Stimulated activated memory B cell treated with anti-CD40 and anti-IgM and Interleukin-4, amounts not matched to agents 10 μg/mL and 1 μg/mL and 100 μg/mL, for 72 hours (primary cell): ENCODE data around the gene TUBA1C.
"Not testable (repeated sequence)": the region's sequence is repeated elsewhere in the genome, so short reads cannot be mapped to it uniquely, and the experiment has no call there.

Source experiments
- ATAC-seq: fragments of 150-1000 bp; cut with Tn5 transposase; 2 replicates; pipeline ENCODE4 v1.10.0; 2021
- H3K27ac Mint-ChIP-seq: one replicate; pipeline ENCODE4 v1.8.0; 2022; ENCODE audit warnings: mild to moderate bottlenecking, mixed read lengths
- H3K27me3 Mint-ChIP-seq: one replicate; pipeline ENCODE4 v1.8.0; 2022; ENCODE audit warnings: mixed read lengths
- H3K36me3 Mint-ChIP-seq: one replicate; pipeline ENCODE4 v1.8.0; 2022; ENCODE audit warnings: mixed read lengths
- H3K4me1 Mint-ChIP-seq: one replicate; pipeline ENCODE4 v1.8.0; 2022; ENCODE audit warnings: mixed read lengths
- H3K4me3 Mint-ChIP-seq: one replicate; pipeline ENCODE4 v1.8.0; 2022; ENCODE audit warnings: mild to moderate bottlenecking, moderate library complexity, mixed read lengths
- H3K9me3 Mint-ChIP-seq: one replicate; pipeline ENCODE4 v1.8.0; 2022; ENCODE audit warnings: mixed read lengths

The TUBA1C gene

DNA sequence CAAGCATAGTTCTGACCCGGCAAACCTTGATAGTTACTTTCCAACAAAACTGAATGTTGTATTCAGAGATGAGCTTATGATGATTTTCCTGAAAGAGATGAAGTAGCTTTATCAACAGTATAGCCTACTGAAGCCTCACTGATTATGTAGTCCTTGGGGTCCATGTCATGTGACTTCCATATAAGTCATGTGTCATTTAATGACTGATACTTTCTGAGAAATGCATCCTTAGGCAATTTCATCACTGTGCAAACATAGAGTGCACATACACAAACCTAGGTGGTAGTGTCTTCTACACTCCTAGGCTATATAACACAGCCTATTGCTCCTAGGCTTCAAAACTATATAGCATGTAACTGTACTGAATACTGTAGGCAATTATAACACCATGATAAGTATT, 28.5 kb upstream of the TUBA1C start:
- Mint-ChIP-seq H3K4me3 (no peak overlapping the region), H3K36me3 (no peaks in the 10 kb centered on the region), H3K27ac (no peak overlapping the region), H3K4me1 (peaks cover 16% of the 10 kb centered on the region), H3K27me3 (no peaks in the 10 kb centered on the region), H3K9me3 (no peaks in the 10 kb centered on the region)
- ATAC-seq: no peak

DNA sequence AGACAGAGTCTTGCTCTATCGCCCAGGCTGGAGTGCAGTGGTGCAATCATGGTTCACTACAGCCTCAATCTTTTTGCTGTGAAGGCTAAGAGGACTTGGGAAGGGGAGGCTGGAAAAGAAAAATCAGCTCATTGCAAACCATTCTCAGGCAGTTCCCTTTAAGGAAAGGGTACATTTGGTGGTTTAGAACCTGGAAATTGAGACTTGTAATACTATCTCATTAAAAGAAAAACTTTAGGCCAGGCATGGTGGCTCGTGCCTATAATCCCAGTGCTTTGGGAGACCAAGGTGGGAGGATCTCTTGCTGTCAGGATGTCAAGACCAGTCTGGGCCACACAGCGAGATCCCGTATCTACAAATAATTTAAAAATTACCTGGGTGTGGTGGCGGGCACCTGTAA, 21.3 kb upstream of the TUBA1C start:
- H3K27me3 Mint-ChIP-seq: no peaks in the 10 kb centered on the region
- H3K4me3 Mint-ChIP-seq: no peak overlapping the region
- H3K27ac Mint-ChIP-seq: no peak overlapping the region
- no peak for ATAC-seq
- no peaks in the 10 kb centered on the region for H3K9me3 Mint-ChIP-seq
- H3K36me3 Mint-ChIP-seq: no peaks in the 10 kb centered on the region
- H3K4me1 Mint-ChIP-seq: no peaks in the 10 kb centered on the region

DNA sequence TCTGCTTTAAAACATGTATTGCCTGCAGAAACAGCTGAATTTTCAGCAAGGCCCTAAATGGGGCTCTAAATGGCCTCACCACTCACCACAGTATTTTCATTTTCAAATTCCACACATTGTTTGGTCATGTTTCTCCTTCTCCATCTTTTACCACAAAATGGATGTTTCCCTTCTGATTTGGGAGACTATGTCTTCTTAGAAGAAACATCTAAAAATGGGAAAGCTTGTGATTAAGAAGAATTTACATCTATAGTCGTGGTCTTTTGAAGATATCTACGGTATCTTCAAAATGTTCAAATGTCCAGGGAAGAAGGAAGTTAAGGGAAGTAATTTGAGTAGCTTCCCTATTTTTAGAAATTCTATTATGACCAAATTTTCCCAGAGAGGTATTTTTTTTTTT, 20.7 kb upstream of the TUBA1C start:
- Mint-ChIP-seq H3K4me1 (no peaks in the 10 kb centered on the region), H3K36me3 (no peaks in the 10 kb centered on the region), H3K27ac (no peak overlapping the region), H3K9me3 (no peaks in the 10 kb centered on the region), H3K27me3 (no peaks in the 10 kb centered on the region), H3K4me3 (no peak overlapping the region)
- ATAC-seq: no peak

DNA sequence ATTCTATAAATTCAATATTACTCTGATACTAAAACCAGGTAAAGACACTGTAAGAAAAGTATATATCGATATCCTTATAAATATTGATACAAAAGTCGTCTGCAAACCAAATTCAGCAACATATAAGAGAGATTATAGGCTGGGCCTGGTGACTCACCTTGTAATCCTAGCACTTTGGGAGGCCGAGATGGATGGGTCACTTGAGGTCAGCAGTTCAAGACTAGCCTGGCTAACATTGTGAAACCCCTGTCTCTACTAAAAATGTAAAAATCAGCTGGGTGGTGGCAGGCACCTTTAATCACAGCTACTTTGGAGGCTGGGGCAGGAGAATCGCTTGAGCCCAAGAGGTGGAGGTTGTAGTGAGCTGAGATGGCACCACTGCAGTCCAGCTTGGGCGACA, 13.5 kb upstream of the TUBA1C start:
- no peak for ATAC-seq
- Mint-ChIP-seq H3K4me1 (peaks cover 5% of the 10 kb centered on the region), H3K27me3 (no peaks in the 10 kb centered on the region), H3K4me3 (no peak overlapping the region), H3K36me3 (no peaks in the 10 kb centered on the region), H3K27ac (no peak overlapping the region), H3K9me3 (no peaks in the 10 kb centered on the region)

DNA sequence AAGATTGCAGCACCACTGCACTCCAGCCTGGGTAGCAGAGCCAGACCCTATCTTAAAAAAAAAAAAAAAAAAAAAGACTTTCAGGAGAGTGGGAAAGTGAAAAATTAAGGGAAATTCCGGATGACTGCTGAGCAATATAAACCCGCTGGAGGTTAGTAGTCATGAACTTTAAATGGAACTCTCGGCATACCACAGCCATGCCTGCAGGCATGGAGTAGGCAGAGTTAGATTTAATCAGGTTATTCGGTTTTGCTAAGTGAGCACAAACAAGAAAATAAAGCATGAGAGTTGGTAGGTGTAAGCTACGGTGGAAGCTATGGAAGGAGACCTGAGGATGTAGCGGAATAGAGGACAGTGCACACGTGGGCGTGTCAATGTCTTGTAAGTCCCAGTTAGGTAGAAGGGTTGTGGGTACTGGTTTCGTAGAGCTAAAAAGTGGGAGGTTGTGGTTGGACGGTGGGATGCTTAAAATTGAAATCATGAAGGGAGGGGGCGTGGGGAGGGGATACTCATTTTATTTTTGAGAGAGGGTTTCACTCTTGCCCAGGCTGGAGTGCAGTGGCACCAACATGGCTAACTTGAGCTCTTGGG, 11.8 kb upstream of the TUBA1C start:
- Mint-ChIP-seq H3K4me3 (no peak overlapping the region), H3K4me1 (peaks cover 5% of the 10 kb centered on the region), H3K27me3 (no peaks in the 10 kb centered on the region), H3K27ac (no peak overlapping the region), H3K9me3 (no peaks in the 10 kb centered on the region), H3K36me3 (no peaks in the 10 kb centered on the region)
- ATAC-seq: no peak

DNA sequence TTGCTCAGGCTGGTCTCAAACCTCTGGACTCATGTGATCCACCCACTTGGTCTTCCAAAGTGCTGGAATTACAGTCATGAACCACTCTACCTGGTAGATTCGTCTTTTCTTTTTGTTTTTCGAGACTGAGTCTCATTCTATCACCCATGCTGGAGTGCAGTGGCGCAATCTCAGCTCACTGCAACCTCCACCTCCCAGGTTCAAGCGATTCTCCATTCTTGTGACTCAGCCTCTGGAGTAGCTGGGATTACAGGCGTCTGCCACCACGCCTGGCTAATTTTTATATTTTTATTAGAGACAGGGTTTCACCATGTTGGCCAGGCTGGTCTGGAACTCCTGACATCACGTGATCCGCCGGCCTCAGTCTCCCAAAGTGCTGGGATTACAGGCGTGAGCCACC, 9.4 kb upstream of the TUBA1C start:
- not testable (repeated sequence) for H3K36me3 Mint-ChIP-seq, H3K9me3 Mint-ChIP-seq, H3K4me1 Mint-ChIP-seq, H3K27ac Mint-ChIP-seq, ATAC-seq, H3K4me3 Mint-ChIP-seq, H3K27me3 Mint-ChIP-seq

DNA sequence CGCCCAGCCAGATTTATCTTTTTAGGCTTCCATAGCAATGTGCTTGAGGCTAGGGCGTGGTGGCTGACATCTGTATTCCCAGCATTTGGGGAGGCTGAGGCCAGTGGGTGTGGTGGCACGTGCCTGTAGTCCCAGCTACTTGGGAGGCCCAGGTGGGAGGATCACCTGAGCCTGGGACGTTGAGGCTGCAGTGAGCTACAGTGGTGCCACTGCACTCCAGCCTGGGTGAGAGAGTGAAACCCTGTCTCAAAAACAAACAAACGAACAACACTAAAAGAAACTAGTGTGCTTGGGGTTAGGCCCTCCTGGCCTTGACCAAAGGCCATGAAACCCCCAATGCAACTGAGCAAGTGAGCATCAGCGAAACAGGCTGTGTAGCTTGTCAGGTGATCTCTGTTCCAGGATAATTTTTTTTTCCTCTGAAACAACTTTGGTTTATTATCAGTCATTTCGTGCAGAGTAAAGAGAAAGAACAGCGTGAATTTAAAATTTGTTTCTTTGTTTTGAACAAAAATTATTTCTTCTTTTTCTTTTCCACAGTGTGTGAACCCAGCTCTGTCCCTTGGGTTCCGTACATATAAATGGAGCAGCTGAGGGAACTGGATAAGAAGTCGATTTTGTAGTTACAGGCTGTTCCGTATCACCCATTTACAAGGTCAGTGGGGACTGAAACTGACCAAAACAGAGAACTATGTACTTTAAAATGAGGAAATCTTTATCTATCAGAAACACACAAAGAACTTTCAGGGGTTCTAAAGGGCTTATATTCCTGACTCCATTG, 8.8 kb upstream of the TUBA1C start:
- no peaks in the 10 kb centered on the region for H3K27me3 Mint-ChIP-seq
- H3K9me3 Mint-ChIP-seq: no peaks in the 10 kb centered on the region
- H3K4me3 Mint-ChIP-seq: no peak overlapping the region
- peaks cover 5% of the 10 kb centered on the region for H3K4me1 Mint-ChIP-seq
- H3K36me3 Mint-ChIP-seq: no peaks in the 10 kb centered on the region
- no peak overlapping the region for H3K27ac Mint-ChIP-seq
- ATAC-seq: no peak

DNA sequence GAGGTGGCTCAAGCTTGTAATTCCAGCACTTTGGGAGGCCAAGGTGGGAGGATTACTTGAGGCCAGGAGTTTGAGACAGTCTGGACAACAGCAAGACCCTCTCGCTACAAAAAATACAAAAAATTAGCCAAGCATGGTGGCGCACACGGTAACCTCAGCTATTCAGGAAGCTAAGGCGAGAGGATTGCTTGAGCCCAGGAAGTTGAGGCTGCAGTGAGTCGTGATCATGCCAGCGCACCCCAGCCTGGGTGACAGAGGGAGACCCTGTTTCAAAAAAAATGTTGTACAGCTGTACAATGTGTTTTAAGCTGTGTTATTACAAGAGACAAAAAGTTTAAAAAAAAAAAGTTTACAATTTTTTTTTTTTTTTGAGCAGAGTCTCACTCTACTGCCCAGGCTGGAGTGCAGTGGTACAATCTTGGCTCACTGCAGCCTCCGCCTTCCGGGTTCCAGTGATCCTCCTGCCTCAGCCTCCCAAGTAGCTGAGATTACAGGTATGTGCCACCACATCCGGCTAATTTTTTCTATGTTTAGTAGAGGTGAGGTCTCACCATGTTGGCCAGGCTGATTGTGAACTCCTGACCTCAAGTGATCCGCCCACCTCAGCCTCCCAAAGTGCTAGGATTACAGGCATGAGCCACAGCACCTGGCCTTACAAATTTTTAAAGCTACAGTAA, 7.2 kb upstream of the TUBA1C start:
- ATAC-seq, H3K27me3 Mint-ChIP-seq, H3K4me1 Mint-ChIP-seq, H3K36me3 Mint-ChIP-seq, H3K27ac Mint-ChIP-seq, H3K9me3 Mint-ChIP-seq, H3K4me3 Mint-ChIP-seq: not testable (repeated sequence)

DNA sequence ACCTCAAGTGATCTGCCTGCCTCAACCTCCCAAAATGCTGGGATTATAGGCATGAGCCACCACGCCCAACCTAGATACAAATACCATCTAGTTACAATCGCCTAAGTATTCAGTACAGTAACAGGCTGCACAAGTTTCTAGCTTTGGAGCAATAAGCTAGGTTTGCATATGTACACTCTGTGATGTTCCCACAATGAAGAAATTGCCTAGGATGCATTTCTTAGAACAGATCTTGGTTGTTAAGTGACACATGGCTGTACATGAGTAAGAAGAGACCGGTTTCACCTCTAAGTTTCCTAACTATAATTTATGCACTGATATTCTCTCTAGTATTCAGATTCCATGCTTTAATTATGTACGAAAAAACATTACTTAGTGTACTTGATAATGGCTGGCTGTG, 5.4 kb upstream of the TUBA1C start:
- Mint-ChIP-seq H3K9me3 (no peaks in the 10 kb centered on the region), H3K36me3 (no peaks in the 10 kb centered on the region), H3K4me1 (no peaks in the 10 kb centered on the region), H3K27me3 (no peaks in the 10 kb centered on the region), H3K27ac (no peak overlapping the region), H3K4me3 (no peak overlapping the region)
- no peak for ATAC-seq

DNA sequence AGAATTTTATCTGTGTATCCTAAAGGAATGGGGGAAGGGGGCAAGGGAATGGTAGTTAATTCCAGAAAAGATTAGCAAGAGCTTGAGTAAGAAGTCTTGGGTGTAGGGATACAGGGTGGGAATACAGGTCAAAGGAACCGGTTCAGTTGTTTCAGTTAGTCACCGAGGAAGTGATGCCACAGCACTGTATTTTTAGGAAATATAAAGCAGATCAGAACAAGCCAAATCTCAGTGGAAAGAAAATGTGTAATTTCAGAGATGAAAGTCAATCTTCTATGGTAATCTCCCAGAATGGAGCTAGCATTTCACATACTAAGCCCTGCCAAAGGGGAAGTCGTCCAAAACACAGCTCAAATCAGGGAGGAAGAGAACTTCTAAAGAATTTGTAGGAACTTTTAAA, 4.7 kb upstream of the TUBA1C start:
- ATAC-seq: no peak
- H3K4me1 Mint-ChIP-seq: no peaks in the 10 kb centered on the region
- no peak overlapping the region for H3K27ac Mint-ChIP-seq
- H3K9me3 Mint-ChIP-seq: no peaks in the 10 kb centered on the region
- no peaks in the 10 kb centered on the region for H3K36me3 Mint-ChIP-seq
- H3K27me3 Mint-ChIP-seq: no peaks in the 10 kb centered on the region
- H3K4me3 Mint-ChIP-seq: no peak overlapping the region

DNA sequence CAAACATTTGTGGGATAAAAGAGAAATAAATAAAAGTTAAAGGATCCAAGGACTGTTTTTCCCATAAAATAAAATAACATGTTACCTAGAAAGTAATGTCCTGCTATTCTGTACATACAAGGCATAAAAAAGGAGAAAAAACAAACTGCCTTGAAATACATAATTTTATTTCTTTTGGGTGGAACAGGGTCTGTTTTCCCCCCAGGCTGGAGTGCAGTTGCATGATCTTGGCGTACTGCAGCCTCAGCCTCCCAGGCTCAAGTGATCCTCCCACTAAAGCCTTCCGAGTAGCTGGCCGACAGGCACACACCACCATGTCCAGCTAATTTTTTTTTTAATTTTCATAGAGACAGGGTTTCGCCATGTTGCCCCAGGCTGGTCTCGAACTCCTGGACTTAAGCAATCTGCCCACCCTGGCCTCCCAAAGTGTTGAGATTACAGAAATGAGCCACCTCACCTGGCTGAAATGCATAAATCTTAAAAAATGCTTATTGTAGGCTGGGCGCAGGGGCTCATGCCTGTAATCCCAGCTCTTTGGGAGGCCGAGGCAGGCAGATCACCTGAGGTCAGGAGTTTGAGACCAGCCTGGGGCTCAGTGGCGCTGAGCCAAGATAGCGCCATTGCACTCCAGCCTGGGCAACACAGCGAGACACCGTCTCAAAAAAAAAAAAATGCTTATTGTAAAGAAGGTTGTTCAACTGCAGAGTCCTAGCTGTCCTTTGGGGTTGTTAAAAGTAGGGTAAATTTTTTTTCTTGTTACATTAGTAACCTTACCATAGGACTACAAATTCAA, 4.1 kb upstream of the TUBA1C start:
- no peak overlapping the region for H3K4me3 Mint-ChIP-seq
- H3K9me3 Mint-ChIP-seq: no peaks in the 10 kb centered on the region
- no peak overlapping the region for H3K27ac Mint-ChIP-seq
- ATAC-seq: no peak
- no peaks in the 10 kb centered on the region for H3K27me3 Mint-ChIP-seq
- H3K36me3 Mint-ChIP-seq: no peaks in the 10 kb centered on the region
- no peaks in the 10 kb centered on the region for H3K4me1 Mint-ChIP-seq

DNA sequence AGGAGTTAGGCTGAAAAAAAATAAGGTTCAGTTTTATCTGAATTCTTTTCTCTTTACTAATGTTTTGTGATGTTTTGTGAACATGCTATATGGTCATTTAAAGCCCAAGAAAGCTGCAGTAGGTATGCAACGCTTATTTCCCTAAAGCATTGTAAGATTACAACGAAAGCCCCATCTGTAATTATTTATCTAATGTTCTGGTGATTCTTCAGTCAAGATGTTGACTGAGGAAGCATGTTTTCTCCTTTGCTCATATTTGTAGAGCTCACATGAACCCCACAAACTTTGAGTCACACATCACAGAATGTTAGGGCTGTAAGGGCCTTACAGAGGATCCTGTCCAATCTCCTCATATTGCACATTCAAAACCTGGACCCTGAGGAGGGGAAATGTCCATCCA, 3.2 kb upstream of the TUBA1C start:
- Mint-ChIP-seq H3K9me3 (no peaks in the 10 kb centered on the region), H3K36me3 (no peaks in the 10 kb centered on the region), H3K27ac (no peak overlapping the region), H3K4me3 (no peak overlapping the region), H3K4me1 (peaks cover under 1% of the 10 kb centered on the region), H3K27me3 (no peaks in the 10 kb centered on the region)
- no peak for ATAC-seq

DNA sequence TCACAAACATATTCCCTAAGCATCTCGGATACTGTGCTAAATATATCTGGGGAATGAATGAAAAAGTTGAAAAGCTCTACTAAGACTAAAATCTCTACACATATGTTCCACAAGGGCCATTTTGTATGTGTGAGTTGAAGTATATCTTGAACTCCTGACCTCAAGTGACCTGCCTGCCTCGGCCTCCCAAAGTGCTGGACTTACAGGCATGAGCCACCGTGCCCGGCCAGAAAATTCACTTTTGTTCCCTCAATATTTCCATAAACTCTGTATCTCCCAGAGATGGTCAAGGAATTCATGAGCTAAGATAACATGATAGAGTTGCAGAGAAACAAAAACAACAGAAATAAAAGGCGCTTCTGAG, 1.5 kb upstream of the TUBA1C start:
- ATAC-seq: no peak
- Mint-ChIP-seq H3K9me3 (no peaks in the 10 kb centered on the region), H3K4me1 (peaks cover 16% of the 10 kb centered on the region), H3K27me3 (no peaks in the 10 kb centered on the region), H3K4me3 (peak overlapping the region; percentile 80), H3K27ac (no peak overlapping the region), H3K36me3 (no peaks in the 10 kb centered on the region)

DNA sequence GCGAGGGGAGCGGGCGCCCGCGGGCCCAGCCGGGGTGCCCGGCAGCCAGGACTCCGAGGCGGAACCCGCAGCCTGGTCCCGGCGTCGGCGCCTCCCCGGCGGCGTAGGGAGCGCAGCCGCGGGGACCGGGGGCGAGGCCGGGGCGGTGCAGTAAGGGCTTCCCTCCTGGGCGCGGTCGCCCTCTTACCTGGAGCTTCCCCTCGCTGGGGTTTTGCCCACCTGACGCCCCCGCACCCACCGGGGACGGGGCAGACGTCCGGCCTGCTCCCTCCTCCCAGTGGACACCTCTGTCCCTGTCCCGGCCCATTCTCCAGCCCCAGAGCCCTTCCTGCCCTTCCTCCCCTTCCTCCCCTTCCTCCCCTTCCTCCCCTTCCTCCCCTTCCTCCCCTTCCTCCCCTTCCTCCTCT, 413 bp upstream of the TUBA1C start:
- H3K4me3 Mint-ChIP-seq: peak overlapping the region; percentile 91
- H3K4me1 Mint-ChIP-seq: peaks cover 20% of the 10 kb centered on the region
- no peaks in the 10 kb centered on the region for H3K9me3 Mint-ChIP-seq
- ATAC-seq: peak; percentile 74
- H3K27ac Mint-ChIP-seq: peak overlapping the region; percentile 93
- peaks cover 5% of the 10 kb centered on the region for H3K36me3 Mint-ChIP-seq
- no peaks in the 10 kb centered on the region for H3K27me3 Mint-ChIP-seq

DNA sequence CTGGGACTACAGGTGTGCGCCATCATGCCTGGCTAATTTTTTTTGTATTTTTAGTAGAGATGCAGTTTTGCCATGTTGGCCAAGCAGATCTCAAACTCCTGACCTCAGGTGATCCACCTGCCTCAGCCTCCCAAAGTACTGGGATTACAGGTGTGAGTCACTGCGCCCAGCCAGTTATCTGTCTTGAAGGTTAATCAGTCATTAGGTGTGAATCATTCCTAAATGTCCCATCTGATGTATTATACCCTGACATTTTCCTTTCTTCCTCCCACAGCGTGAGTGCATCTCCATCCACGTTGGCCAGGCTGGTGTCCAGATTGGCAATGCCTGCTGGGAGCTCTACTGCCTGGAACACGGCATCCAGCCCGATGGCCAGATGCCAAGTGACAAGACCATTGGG, 4.3 kb downstream of the TUBA1C start:
- H3K27me3 Mint-ChIP-seq, H3K27ac Mint-ChIP-seq, H3K9me3 Mint-ChIP-seq, H3K4me3 Mint-ChIP-seq, ATAC-seq: not testable (repeated sequence)
- peaks cover 33% of the 10 kb centered on the region for H3K36me3 Mint-ChIP-seq
- H3K4me1 Mint-ChIP-seq: peaks cover 20% of the 10 kb centered on the region
